ENCODE results near the gene KANK4.

- TF ChIP-seq CEBPB (IDR thresholded peaks at IDR 0.05; ENCODE audit: low read depth, low read length) (no peak), POLR2A (IDR thresholded peaks at IDR 0.05; ENCODE audit: low read depth, low read length) (no peak)
Measured at GRCh38 chr1:62288224-62288623, 31.0 kb downstream of the KANK4 start.

Data from IMR-90 (cell line).